IMR-90 (cell line): ENCODE results near the gene ANKDD1A. TPM values are rescaled to one million over a fixed set of nuclear protein-coding genes. Genes with fewer than 3 reads are reported as not detected.

Experiments
- ATAC-seq: fragments of 200-7000 bp; cut with Tn5 transposase; 2 replicates; pipeline ENCODE4 v1.9.1; 2020; ENCODE audit warnings: low read depth, mild to moderate bottlenecking, moderate library complexity
- BruUV-seq: library from RNA; stranded (reverse); fragments of 400-500 nt; replicated peaks from 2 replicates; lab custom pipeline; 2021; lab: Mats Ljungman, UMichigan
- CTCF ChIA-PET: fragments of 300-600 bp; formaldehyde crosslinking; extraction: SDS; loops from one replicate; lab custom pipeline; 2021; ENCODE audit warnings: antibody characterized with exemption; lab: Yijun Ruan, JAX
- POLR2A ChIA-PET: fragments of 300-600 bp; sonication (Branson Sonifier 250); formaldehyde crosslinking; loops from one replicate; lab custom pipeline; 2022; ENCODE audit warnings: antibody characterized with exemption; ENCODE audit not compliant: unreplicated experiment; lab: Charles Lee
- DNase-seq: peaks from one replicate; pipeline ENCODE4 v3.0.0; 2013
- H2AFZ ChIP-seq: replicated peaks from 2 replicates; pipeline ENCODE3; 2013; ENCODE audit warnings: low read length, mild to moderate bottlenecking; ENCODE audit not compliant: poor library complexity
- H2AK5ac ChIP-seq: 2 replicates; pipeline ENCODE4 v1.6.1; 2013; ENCODE audit warnings: low read depth, low read length, inconsistent platforms
- H2AK9ac ChIP-seq: replicated peaks from 2 replicates; pipeline ENCODE3; 2013; ENCODE audit warnings: mild to moderate bottlenecking, low read depth, low read length, moderate library complexity; ENCODE audit not compliant: poor library complexity
- H2BK120ac ChIP-seq: 2 replicates; pipeline ENCODE4 v1.6.1; 2013; ENCODE audit warnings: low read depth, low read length, inconsistent platforms
- H2BK15ac ChIP-seq: 3 replicates; pipeline ENCODE4 v1.6.1; 2013; ENCODE audit warnings: low read depth, low read length, inconsistent platforms
- H2BK20ac ChIP-seq: 2 replicates; pipeline ENCODE4 v1.6.1; 2013; ENCODE audit warnings: low read depth, mild to moderate bottlenecking, inconsistent platforms, low read length, moderate library complexity
- H2BK5ac ChIP-seq: 2 replicates; pipeline ENCODE4 v1.6.1; 2013; ENCODE audit warnings: mild to moderate bottlenecking, low read depth, low read length, inconsistent platforms; ENCODE audit not compliant: poor library complexity, severe bottlenecking
- H3K14ac ChIP-seq: replicated peaks from 2 replicates; pipeline ENCODE4 v1.6.1; 2013; ENCODE audit warnings: low read depth, low read length, inconsistent platforms
- H3K18ac ChIP-seq: 2 replicates; pipeline ENCODE4 v1.6.1; 2013; ENCODE audit warnings: low read depth, low read length, control low read depth
- H3K23ac ChIP-seq: 2 replicates; pipeline ENCODE4 v1.6.1; 2013; ENCODE audit warnings: low read depth, low read length, inconsistent platforms
- H3K27ac ChIP-seq: 2 replicates; pipeline ENCODE4 v1.5.1; 2013; ENCODE audit warnings: mild to moderate bottlenecking, control low read depth, low read length; ENCODE audit not compliant: insufficient read depth
- H3K27me3 ChIP-seq: 2 replicates; pipeline ENCODE4 v1.6.1; 2013; ENCODE audit warnings: low read length; ENCODE audit not compliant: control insufficient read depth, insufficient read depth
- H3K36me3 ChIP-seq: 2 replicates; pipeline ENCODE4 v1.6.1; 2013; ENCODE audit warnings: low read length, mixed read lengths; ENCODE audit not compliant: control insufficient read depth, insufficient read depth
- H3K4ac ChIP-seq: 2 replicates; pipeline ENCODE4 v1.6.1; 2013; ENCODE audit warnings: low read depth, low read length, inconsistent platforms
- H3K4me1 ChIP-seq: 2 replicates; pipeline ENCODE4 v1.6.1; 2013; ENCODE audit warnings: low read length, mixed read lengths; ENCODE audit not compliant: control insufficient read depth, insufficient read depth
- H3K4me2 ChIP-seq: 2 replicates; pipeline ENCODE4 v1.6.1; 2013; ENCODE audit warnings: low read depth, mild to moderate bottlenecking, control low read depth, low read length, moderate library complexity
- H3K4me3 ChIP-seq: 2 replicates; pipeline ENCODE4 v1.5.1; 2013; ENCODE audit warnings: low read depth, mild to moderate bottlenecking, control low read depth, low read length, moderate library complexity; ENCODE audit not compliant: insufficient read depth
- H3K56ac ChIP-seq: 2 replicates; pipeline ENCODE4 v1.6.1; 2013; ENCODE audit warnings: low read length, inconsistent platforms; ENCODE audit not compliant: insufficient read depth; ENCODE audit errors: extremely low read depth
- H3K79me1 ChIP-seq, 2 experiments: 2 replicates each; pipeline ENCODE4 v1.6.1; 2013; ENCODE audit warnings: low read length in 2 of 2, inconsistent platforms in 1 of 2, low read depth in 1 of 2
- H3K9ac ChIP-seq: 2 replicates; pipeline ENCODE4 v1.6.1; 2013; ENCODE audit warnings: low read depth, low read length, control low read depth
- H3K9me1 ChIP-seq: 2 replicates; pipeline ENCODE4 v1.6.1; 2013; ENCODE audit warnings: low read length, inconsistent platforms; ENCODE audit not compliant: insufficient read depth
- H3K9me3 ChIP-seq: 2 replicates; pipeline ENCODE4 v1.6.1; 2013; ENCODE audit warnings: low read length; ENCODE audit not compliant: control insufficient read depth, insufficient read depth
- H4K20me1 ChIP-seq: 2 replicates; pipeline ENCODE4 v1.6.1; 2013; ENCODE audit warnings: low read length, inconsistent platforms; ENCODE audit not compliant: insufficient read depth
- H4K5ac ChIP-seq: 2 replicates; pipeline ENCODE4 v1.6.1; 2013; ENCODE audit warnings: mild to moderate bottlenecking, low read depth, low read length, control low read depth
- H4K8ac ChIP-seq, 2 experiments: 2 replicates each; pipeline ENCODE4 v1.6.1; 2013; ENCODE audit warnings: low read depth in 2 of 2, low read length in 2 of 2, control low read depth in 1 of 2, inconsistent platforms in 1 of 2
- H4K91ac ChIP-seq: 2 replicates; pipeline ENCODE4 v1.6.1; 2013; ENCODE audit warnings: low read depth, low read length, inconsistent platforms; ENCODE audit not compliant: insufficient read depth
- ELK1 ChIP-seq: fragments of 150-350 bp; IDR thresholded peaks from 2 replicates; pipeline ENCODE4 v1.6.1; 2016; ENCODE audit warnings: low read depth, mild to moderate bottlenecking, low read length, moderate library complexity, borderline replicate concordance
- MAZ ChIP-seq: IDR thresholded peaks from 2 replicates; pipeline ENCODE4 v1.6.1; 2012; ENCODE audit warnings: low read depth, mild to moderate bottlenecking, low read length, improper control_type of control experiment, moderate library complexity, borderline replicate concordance
- NFE2L2 ChIP-seq: fragments of 150-350 bp; IDR thresholded peaks from 2 replicates; pipeline ENCODE4 v1.6.1; 2016; ENCODE audit warnings: low read depth, mild to moderate bottlenecking, low read length
- POLR2A ChIP-seq: IDR thresholded peaks from 2 replicates; pipeline ENCODE4 v1.6.1; 2012; ENCODE audit warnings: mild to moderate bottlenecking, low read depth, low read length
- RCOR1 ChIP-seq: IDR thresholded peaks from 2 replicates; pipeline ENCODE4 v1.6.1; 2012; ENCODE audit warnings: mild to moderate bottlenecking, low read length, improper control_type of control experiment; ENCODE audit not compliant: insufficient replicate concordance
- RFX5 ChIP-seq: IDR thresholded peaks from 2 replicates; pipeline ENCODE4 v1.8.0; 2012; ENCODE audit warnings: low read depth, mild to moderate bottlenecking, low read length, moderate library complexity
- WGBS, 2 experiments: methylation state at CpG; one replicate each; pipeline versions ENCODE4 v1.1.5 to v1.1.7; 2013; ENCODE audit warnings: missing lambda C conversion rate in 2 of 2; ENCODE audit not compliant: insufficient read length in 1 of 2; ENCODE audit errors: extremely low coverage in 2 of 2; 5-methylcytosine and 5-hydroxymethylcytosine counted together
- dilution Hi-C: fragments of 300-500 bp; cut with HindIII; formaldehyde crosslinking; loops from one replicate; pipeline ENCODE4 v1.14.3; 2018; ENCODE audit warnings: low sequenced_read_pairs; ENCODE audit not compliant: unreplicated experiment
- in situ Hi-C: fragments of 300-500 bp; cut with MboI; formaldehyde crosslinking; loops from 3 replicates; pipeline ENCODE4 v1.14.3; 2019; ENCODE audit warnings: low sequenced_read_pairs, inconsistent platforms, mixed read lengths
- intact Hi-C: fragments of 100-400 bp; cut with micrococcal nuclease; formaldehyde crosslinking; loops from 2 replicates; pipeline ENCODE4 v1.10.0; 2022
- polyA plus RNA-seq, 3 experiments: library from polyadenylated mRNA; depleted of rRNA; stranded (reverse); fragments of >200 nt; gene quantifications; 2 replicates each; pipeline ENCODE4 v1.2.3, GENCODE V29; 2012; ENCODE audit warnings: low replicate concordance in 1 of 3
- total RNA-seq: library from RNA; depleted of rRNA; stranded (reverse); fragments of >200 nt; gene quantifications from 2 replicates; pipeline ENCODE4 v1.2.3, GENCODE V29; 2012

Gene ANKDD1A
- total and polyA plus RNA-seq, 2 of the 4 experiments (the other 2 are of a cell fraction), result 3.6 to 4.9 TPM

- no peak for ATAC-seq
- no peak overlapping the region for H3K9ac ChIP-seq
- no peaks in the 10 kb centered on the region for H3K27me3 ChIP-seq
- dilution Hi-C loops (no loop called here), intact Hi-C loops (no loop called here), in situ Hi-C loops (no loop called here)
- WGBS, 2 experiments, result no CpG with 5 or more reads among the region's 4 CpGs
- H3K18ac ChIP-seq, result no peak overlapping the region
- H2BK15ac ChIP-seq, result no peak overlapping the region
- no peaks in the 10 kb centered on the region for H4K20me1 ChIP-seq
- no peak overlapping the region for H4K5ac ChIP-seq
- 0 out of 2 replicates have a peak, but pooled peaks cover 3% of the 10 kb centered on the region for H3K9me1 ChIP-seq
- ChIA-PET CTCF (no interaction called here), POLR2A (interaction anchor here (0.6 kb wide), 1 partner anchor 9 kb away, joined by 3 read pairs; no protein-coding TSS in a partner anchor)
- no peak overlapping the region for H3K14ac ChIP-seq
- H2AFZ ChIP-seq, result no peak overlapping the region
- no peak overlapping the region for H2BK20ac ChIP-seq
- H3K4me3 ChIP-seq, result no peak overlapping the region
- H4K91ac ChIP-seq, result no peak overlapping the region
- H2BK120ac ChIP-seq, result no peak overlapping the region
- peaks cover 5 to 9% of the 10 kb centered on the region in 2 experiments; a peak in 2 of 4 replicates for H3K79me1 ChIP-seq
- no peak for TF ChIP-seq ELK1
- TF ChIP-seq RCOR1, result no peak
- no peak for TF ChIP-seq RFX5
- TF ChIP-seq POLR2A, result no peak
- TF ChIP-seq MAZ, result no peak
- no peak for TF ChIP-seq NFE2L2
- H3K4ac ChIP-seq, result no peak overlapping the region
- H3K9me3 ChIP-seq, result peaks cover 6% of the 10 kb centered on the region
- no peak overlapping the region for H3K27ac ChIP-seq
- H3K4me1 ChIP-seq, result peaks cover 6% of the 10 kb centered on the region
- H3K56ac ChIP-seq, result no peak overlapping the region
- DNase-seq, result no peak
- no peak overlapping the region for H4K8ac ChIP-seq
- H3K36me3 ChIP-seq, result no peaks in the 10 kb centered on the region
- H3K23ac ChIP-seq, result no peak overlapping the region
- BruUV-seq, result no TSS peak
- H2AK5ac ChIP-seq, result no peak overlapping the region
- H3K4me2 ChIP-seq, result no peak overlapping the region
- H2AK9ac ChIP-seq, result no peak overlapping the region
- no peak overlapping the region for H2BK5ac ChIP-seq
These were observed 8.3 kb upstream of the ANKDD1A start for GRCh38 chr15:64903326-64903950.
